Effector memory CD4-positive, alpha-beta T cell (primary cell): ENCODE results near the gene TPD52L2.

Source experiments
- DNase-seq, 3 donors: peaks; one replicate each; pipeline ENCODE4 v3.0.0-alpha.2; 2020
- H3K27ac ChIP-seq: 2 replicates; pipeline ENCODE4 v1.7.0; 2013; ENCODE audit warnings: mild to moderate bottlenecking, low read length, moderate library complexity; ENCODE audit not compliant: insufficient read depth, poor library complexity, severe bottlenecking
- H3K27me3 ChIP-seq: replicated peaks from 2 replicates; pipeline ENCODE4 v1.7.0; 2013; ENCODE audit warnings: mild to moderate bottlenecking, low read length; ENCODE audit not compliant: insufficient read depth, control insufficient read depth, poor library complexity, severe bottlenecking
- H3K36me3 ChIP-seq: 2 replicates; pipeline ENCODE4 v1.7.0; 2013; ENCODE audit warnings: mild to moderate bottlenecking, low read length, moderate library complexity; ENCODE audit not compliant: control insufficient read depth, insufficient read depth
- H3K4me1 ChIP-seq: 2 replicates; pipeline ENCODE4 v1.7.0; 2013; ENCODE audit warnings: low read length, mild to moderate bottlenecking; ENCODE audit not compliant: control insufficient read depth, insufficient read depth, poor library complexity, severe bottlenecking
- H3K4me3 ChIP-seq: 2 replicates; pipeline ENCODE4 v1.7.0; 2013; ENCODE audit warnings: low read length, low read depth, mild to moderate bottlenecking; ENCODE audit not compliant: insufficient read depth, poor library complexity, severe bottlenecking
- H3K9me3 ChIP-seq: 2 replicates; pipeline ENCODE4 v1.7.0; 2013; ENCODE audit warnings: mild to moderate bottlenecking, low read length, moderate library complexity; ENCODE audit not compliant: control insufficient read depth

The TPD52L2 gene

GRCh38 chr20:63855363-63856097 is 9.5 kb upstream of the TPD52L2 start:
- no peaks in the 10 kb centered on the region for H3K36me3 ChIP-seq
- no peak overlapping the region for H3K4me3 ChIP-seq
- peaks cover 6% of the 10 kb centered on the region for H3K27me3 ChIP-seq
- no peaks in the 10 kb centered on the region for H3K9me3 ChIP-seq
- no peak for DNase-seq
- H3K27ac ChIP-seq: no peak overlapping the region
- peaks cover 26% of the 10 kb centered on the region for H3K4me1 ChIP-seq

GRCh38 chr20:63856098-63856511 is 9.0 kb upstream of the TPD52L2 start:
- Histone ChIP-seq H3K27ac (no peak overlapping the region), H3K27me3 (peaks cover 2% of the 10 kb centered on the region), H3K4me1 (peaks cover 26% of the 10 kb centered on the region), H3K4me3 (no peak overlapping the region), H3K36me3 (no peaks in the 10 kb centered on the region), H3K9me3 (no peaks in the 10 kb centered on the region)
- no peak for DNase-seq

GRCh38 chr20:63857764-63858392 is 7.2 kb upstream of the TPD52L2 start:
- Histone ChIP-seq H3K27ac (no peak overlapping the region), H3K4me1 (peaks cover 26% of the 10 kb centered on the region), H3K9me3 (no peaks in the 10 kb centered on the region), H3K27me3 (no peaks in the 10 kb centered on the region), H3K4me3 (no peak overlapping the region), H3K36me3 (peaks cover 7% of the 10 kb centered on the region)
- DNase-seq: no peak

- H3K4me1 ChIP-seq: peaks cover 28% of the 10 kb centered on the region
- DNase-seq: no peak
Measured at GRCh38 chr20:63858393-63859165, 6.5 kb upstream of the TPD52L2 start.

GRCh38 chr20:63859166-63859699 is 5.8 kb upstream of the TPD52L2 start:
- H3K9me3 ChIP-seq: no peaks in the 10 kb centered on the region
- peaks cover 7% of the 10 kb centered on the region for H3K36me3 ChIP-seq
- no peak for DNase-seq
- no peak overlapping the region for H3K4me3 ChIP-seq
- H3K27me3 ChIP-seq: no peaks in the 10 kb centered on the region
- H3K4me1 ChIP-seq: peaks cover 24% of the 10 kb centered on the region
- H3K27ac ChIP-seq: no peak overlapping the region

More at GRCh38 chr20:63858393-63859165, 6.5 kb upstream of the TPD52L2 start:
- Histone ChIP-seq H3K4me3 (no peak overlapping the region), H3K27me3 (no peaks in the 10 kb centered on the region), H3K36me3 (peaks cover 7% of the 10 kb centered on the region), H3K9me3 (no peaks in the 10 kb centered on the region), H3K27ac (no peak overlapping the region)

GRCh38 chr20:63860325-63861051 is 4.6 kb upstream of the TPD52L2 start:
- Histone ChIP-seq H3K9me3 (no peaks in the 10 kb centered on the region), H3K36me3 (peaks cover 7% of the 10 kb centered on the region), H3K27me3 (no peaks in the 10 kb centered on the region), H3K4me1 (peaks cover 21% of the 10 kb centered on the region), H3K27ac (no peak overlapping the region), H3K4me3 (no peak overlapping the region)
- DNase-seq: no peak

- Histone ChIP-seq H3K9me3 (no peaks in the 10 kb centered on the region), H3K27me3 (no peaks in the 10 kb centered on the region), H3K36me3 (peaks cover 7% of the 10 kb centered on the region), H3K27ac (no peak within 1 kb of the TSS), H3K4me1 (peaks cover 26% of the 10 kb centered on the region), H3K4me3 (no peak within 1 kb of the TSS)
- DNase-seq: no peak
Measured at GRCh38 chr20:63861365-63861934, 3.6 kb upstream of the TPD52L2 start, which contains the start of gene ABHD16B. ABHD16B (plus strand) TSS chr20:63861498; CDS start chr20:63861541, 43 bp downstream.

- H3K4me3 ChIP-seq: no peak overlapping the region
- H3K27me3 ChIP-seq: no peaks in the 10 kb centered on the region
- no peaks in the 10 kb centered on the region for H3K9me3 ChIP-seq
- H3K4me1 ChIP-seq: peaks cover 26% of the 10 kb centered on the region
- no peak overlapping the region for H3K27ac ChIP-seq
- peaks cover 7% of the 10 kb centered on the region for H3K36me3 ChIP-seq
- DNase-seq: no peak
Measured at GRCh38 chr20:63861981-63862901, 2.8 kb upstream of the TPD52L2 start.
